AG04450 (cell line): ENCODE results near the gene C4orf36. TPM values are rescaled to one million over a fixed set of nuclear protein-coding genes. Genes with fewer than 3 reads are reported as not detected.

Experiments
- CTCF ChIA-PET: fragments of 300-600, 350-600 bp; formaldehyde crosslinking; extraction: SDS; loops from one replicate; lab custom pipeline; 2022; ENCODE audit warnings: antibody characterized with exemption, inconsistent platforms; lab: Charles Lee
- POLR2A ChIA-PET: fragments of 350-600 bp; formaldehyde crosslinking; extraction: SDS; loops from one replicate; lab custom pipeline; 2021; ENCODE audit warnings: antibody characterized with exemption, inconsistent platforms; lab: Yijun Ruan, JAX
- DNase-seq: peaks from one replicate; pipeline ENCODE4 v3.0.0-alpha.2; 2011; ENCODE audit warnings: low read depth, low spot score
- H3K27ac ChIP-seq: one replicate; pipeline ENCODE4 v1.5.1; 2012; ENCODE audit warnings: low read depth, low read length, control low read depth
- H3K27me3 ChIP-seq: one replicate; pipeline ENCODE4 v1.6.0; 2012; ENCODE audit warnings: low read length; ENCODE audit not compliant: control insufficient read depth, insufficient read depth
- H3K4me3 ChIP-seq: 2 replicates; pipeline ENCODE4 v1.5.1; 2011; ENCODE audit warnings: mild to moderate bottlenecking, low read depth, low read length, control low read depth
- H3K9me3 ChIP-seq: 2 replicates; pipeline ENCODE4 v1.5.1; 2012; ENCODE audit warnings: low read length; ENCODE audit not compliant: control insufficient read depth, insufficient read depth
- CTCF ChIP-seq: IDR thresholded peaks from 2 replicates; pipeline ENCODE4 v1.5.1; 2011; ENCODE audit warnings: low read depth, low read length, control low read depth, inconsistent platforms
- polyA plus RNA-seq: library from polyadenylated mRNA; depleted of rRNA; stranded (reverse); fragments of >200 nt; gene quantifications from 2 replicates; pipeline ENCODE4 v1.2.3, GENCODE V29; 2011

Gene C4orf36
- polyA plus RNA-seq, 1 experiment, result 1.2 TPM

GRCh38 chr4:86928400-86929255, 36.4 kb upstream of the C4orf36 start:
- CTCF ChIA-PET, result interaction anchor here (0.7 to 2.3 kb wide), 3 partner anchors 306 to 1045 kb away, joined by 3 to 9 read pairs (median 8); no protein-coding TSS in a partner anchor

GRCh38 chr4:86927843-86928395, 35.7 kb upstream of the C4orf36 start:
- no peaks in the 10 kb centered on the region for H3K9me3 ChIP-seq
- DNase-seq, result peak; percentile 96
- CTCF ChIA-PET, result interaction anchor here (0.7 to 2.3 kb wide), 5 partner anchors 307 to 1046 kb away, joined by 3 to 9 read pairs (median 4); no protein-coding TSS in a partner anchor
- H3K4me3 ChIP-seq, result no peak overlapping the region
- H3K27me3 ChIP-seq, result no peaks in the 10 kb centered on the region
- POLR2A ChIA-PET, result interaction anchor here (0.6 to 1.9 kb wide), 11 partner anchors 10 to 590 kb away, joined by 3 to 21 read pairs (median 4); partner anchors contain the start of gene PTPN13
- no peak for TF ChIP-seq CTCF
- H3K27ac ChIP-seq, result peak overlapping the region; percentile 82

More at GRCh38 chr4:86928400-86929255, 36.4 kb upstream of the C4orf36 start:
- POLR2A ChIA-PET, result interaction anchor here (0.6 to 1.9 kb wide), 10 partner anchors 10 to 591 kb away, joined by 3 to 21 read pairs (median 4); partner anchors contain the start of gene PTPN13
- H3K27me3 ChIP-seq, result no peaks in the 10 kb centered on the region
- no peak overlapping the region for H3K4me3 ChIP-seq
- no peak for DNase-seq
- H3K9me3 ChIP-seq, result no peaks in the 10 kb centered on the region
- peak overlapping the region; percentile 68 for H3K27ac ChIP-seq
- TF ChIP-seq CTCF, result no peak

- ChIA-PET POLR2A (interaction anchor here (0.7 to 1.9 kb wide), 3 partner anchors 12 to 80 kb away, joined by 6 to 21 read pairs (median 6); no protein-coding TSS in a partner anchor), CTCF (interaction anchor here (1.0 to 2.3 kb wide), 4 partner anchors 12 to 430 kb away, joined by 3 to 9 read pairs (median 8); no protein-coding TSS in a partner anchor)
- no peak overlapping the region for H3K4me3 ChIP-seq
- no peaks in the 10 kb centered on the region for H3K9me3 ChIP-seq
- H3K27me3 ChIP-seq, result no peaks in the 10 kb centered on the region
- H3K27ac ChIP-seq, result peak overlapping the region; percentile 82
- no peak for TF ChIP-seq CTCF
- no peak for DNase-seq
Observed at GRCh38 chr4:86926435-86927086, 34.3 kb upstream of the C4orf36 start.

- ChIA-PET CTCF (interaction anchor here (1.0 to 5.7 kb wide), 4 partner anchors 10 to 427 kb away, joined by 3 to 77 read pairs (median 14); partner anchors contain the start of gene AFF1), POLR2A (interaction anchor here (0.7 to 1.6 kb wide), 2 partner anchors 10 to 36 kb away, joined by 3 to 4 read pairs; partner anchors contain the start of gene AFF1)
- no peaks in the 10 kb centered on the region for H3K27me3 ChIP-seq
- peak overlapping the region; percentile 47 for H3K27ac ChIP-seq
- TF ChIP-seq CTCF, result no peak
- H3K4me3 ChIP-seq, result no peak overlapping the region
- no peak for DNase-seq
- no peaks in the 10 kb centered on the region for H3K9me3 ChIP-seq
Observed at GRCh38 chr4:86924811-86925210, 32.6 kb upstream of the C4orf36 start.
